ENCODE data around the gene MEDAG. TPM values are rescaled to one million over a fixed set of nuclear protein-coding genes. Genes with fewer than 3 reads are reported as not detected.

MEDAG gene
- polyA plus RNA-seq, 3 donors: not detected

DNA sequence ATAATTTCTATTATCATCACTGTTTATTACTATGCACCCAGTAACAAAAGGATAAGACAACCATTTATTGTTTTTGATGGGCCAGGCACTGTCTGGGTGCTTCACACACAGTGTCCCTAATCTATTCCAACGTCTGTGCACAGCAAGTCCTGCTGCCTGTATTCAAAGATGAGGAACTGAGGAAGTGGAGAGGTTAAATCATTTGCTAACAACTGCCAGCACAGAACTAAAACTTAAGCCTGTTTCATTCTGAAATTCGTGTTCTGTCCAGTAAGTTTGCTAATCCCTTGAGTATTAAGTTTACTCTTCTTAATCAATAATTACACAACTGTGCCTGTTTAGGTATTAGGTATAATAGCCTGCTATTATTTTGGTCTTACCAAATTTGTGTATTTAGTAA lies 68.3 kb downstream of the MEDAG start:
- peaks cover 12 to 19% (median 16%) of the 10 kb centered on the region in 3 donors for H3K27me3 Mint-ChIP-seq (ENCODE audit: low read depth in 3 of 3)
- Histone ChIP-seq H3K27ac (ENCODE audit: low read depth in 1 of 2, low read length in 2 of 2) (no peak overlapping the region), H2AFZ (ENCODE audit: insufficient read depth, low read depth, low read length, poor library complexity, severe bottlenecking) (no peak overlapping the region), H4K20me1 (ENCODE audit: insufficient read depth, low read length) (no peaks in the 10 kb centered on the region), H3K9ac (ENCODE audit: insufficient read depth, low read length, poor library complexity, severe bottlenecking) (no peak overlapping the region), H3K36me3 (replicated peaks in 1 of 2; ENCODE audit: control insufficient read depth in 1 of 2, insufficient read depth in 2 of 2, low read length in 2 of 2) (no peaks in the 10 kb centered on the region), H3K4me1 (ENCODE audit: control insufficient read depth in 1 of 2, insufficient read depth in 2 of 2, low read length in 2 of 2) (no peaks in the 10 kb centered on the region), H3K4me2 (replicated peaks; ENCODE audit: extremely low read depth, low read length, poor library complexity, severe bottlenecking) (no peak overlapping the region), H3K27me3 (ENCODE audit: control insufficient read depth in 2 of 2, insufficient read depth in 2 of 2, low read length in 2 of 2) (peaks cover 5% of the 10 kb centered on the region in 2 donors), H3K79me2 (ENCODE audit: insufficient read depth, low read length) (no peaks in the 10 kb centered on the region), H3K4me3 (replicated peaks in 1 of 3; ENCODE audit: low read depth in 2 of 3, low read length in 3 of 3) (no peak overlapping the region), H3K9me3 (replicated peaks in 1 of 2; ENCODE audit: control insufficient read depth in 1 of 2, insufficient read depth in 1 of 2, low read length in 2 of 2) (no peaks in the 10 kb centered on the region)
- WGBS (ENCODE audit: insufficient coverage): no CpG with 5 or more reads among the region's 2 CpGs
- intact Hi-C loops (cut with micrococcal nuclease): no loop called here
- no peak overlapping the region for H3K27ac Mint-ChIP-seq
- H3K9me3 Mint-ChIP-seq: no peaks in the 10 kb centered on the region
- no peaks in the 10 kb centered on the region for H3K36me3 Mint-ChIP-seq
- no peaks in the 10 kb centered on the region for H3K4me1 Mint-ChIP-seq
- H3K4me3 Mint-ChIP-seq: no peak overlapping the region
- DNase-seq: no peak
- TF ChIP-seq, protein P1, sequence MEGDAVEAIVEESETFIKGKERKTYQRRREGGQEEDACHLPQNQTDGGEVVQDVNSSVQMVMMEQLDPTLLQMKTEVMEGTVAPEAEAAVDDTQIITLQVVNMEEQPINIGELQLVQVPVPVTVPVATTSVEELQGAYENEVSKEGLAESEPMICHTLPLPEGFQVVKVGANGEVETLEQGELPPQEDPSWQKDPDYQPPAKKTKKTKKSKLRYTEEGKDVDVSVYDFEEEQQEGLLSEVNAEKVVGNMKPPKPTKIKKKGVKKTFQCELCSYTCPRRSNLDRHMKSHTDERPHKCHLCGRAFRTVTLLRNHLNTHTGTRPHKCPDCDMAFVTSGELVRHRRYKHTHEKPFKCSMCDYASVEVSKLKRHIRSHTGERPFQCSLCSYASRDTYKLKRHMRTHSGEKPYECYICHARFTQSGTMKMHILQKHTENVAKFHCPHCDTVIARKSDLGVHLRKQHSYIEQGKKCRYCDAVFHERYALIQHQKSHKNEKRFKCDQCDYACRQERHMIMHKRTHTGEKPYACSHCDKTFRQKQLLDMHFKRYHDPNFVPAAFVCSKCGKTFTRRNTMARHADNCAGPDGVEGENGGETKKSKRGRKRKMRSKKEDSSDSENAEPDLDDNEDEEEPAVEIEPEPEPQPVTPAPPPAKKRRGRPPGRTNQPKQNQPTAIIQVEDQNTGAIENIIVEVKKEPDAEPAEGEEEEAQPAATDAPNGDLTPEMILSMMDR (IDR thresholded peaks at IDR 0.05): no peak

Other genes starting within 250 kb of the MEDAG start
- 100 to 1,000 TPM in 2 of 3 donors, 10 to 100 TPM in 1; 84.4 to 269 (median 220) TPM for gene ALOX5AP, start 170.7 kb upstream of the MEDAG start, polyA plus RNA-seq
- gene TEX26, start 26.4 kb downstream of the MEDAG start, polyA plus RNA-seq: not detected